ENCODE measurements around the gene POSTN. TPM values are rescaled to one million over a fixed set of nuclear protein-coding genes. Genes with fewer than 3 reads are reported as not detected.

POSTN gene
- total and polyA plus RNA-seq, 2 of the 4 experiments (the other 2 are of a cell fraction) = 32.6 to 44.7 TPM

GRCh38 chr13:37613236-37613635, 14.7 kb upstream of the POSTN start:
- Histone ChIP-seq H3K27ac (ENCODE audit: insufficient read depth, low read length) (no peak overlapping the region), H2BK120ac (ENCODE audit: low read depth, low read length) (no peak overlapping the region), H3K4me3 (ENCODE audit: insufficient read depth, low read depth, low read length) (no peak overlapping the region), H3K36me3 (ENCODE audit: control insufficient read depth, insufficient read depth, low read length) (no peaks in the 10 kb centered on the region), H3K14ac (replicated peaks; ENCODE audit: low read depth, low read length) (no peak overlapping the region), H3K4ac (ENCODE audit: low read depth, low read length) (no peak overlapping the region), H3K4me2 (ENCODE audit: low read depth, low read length) (no peak overlapping the region), H3K9ac (ENCODE audit: low read depth, low read length) (no peak overlapping the region), H3K56ac (ENCODE audit: extremely low read depth, insufficient read depth, low read length) (no peak overlapping the region), H3K9me1 (ENCODE audit: insufficient read depth, low read length) (no peaks in the 10 kb centered on the region), H4K20me1 (ENCODE audit: insufficient read depth, low read length) (no peaks in the 10 kb centered on the region), H2AFZ (replicated peaks; ENCODE audit: low read length, poor library complexity) (no peak overlapping the region), H2BK5ac (ENCODE audit: low read depth, low read length, poor library complexity, severe bottlenecking) (no peak overlapping the region), H3K9me3 (ENCODE audit: control insufficient read depth, insufficient read depth, low read length) (no peaks in the 10 kb centered on the region), H3K23ac (ENCODE audit: low read depth, low read length) (no peak overlapping the region), H4K5ac (ENCODE audit: low read depth, low read length) (no peak overlapping the region), H3K79me1 (ENCODE audit: low read depth in 1 of 2, low read length in 2 of 2) (no peaks in the 10 kb centered on the region), H2AK9ac (replicated peaks; ENCODE audit: low read depth, low read length, poor library complexity) (no peak overlapping the region), H4K8ac (ENCODE audit: low read depth in 2 of 2, low read length in 2 of 2) (no peak overlapping the region), H2AK5ac (ENCODE audit: low read depth, low read length) (no peak overlapping the region), H4K91ac (ENCODE audit: insufficient read depth, low read depth, low read length) (no peak overlapping the region), H3K4me1 (ENCODE audit: control insufficient read depth, insufficient read depth, low read length) (peaks cover 9% of the 10 kb centered on the region), H3K18ac (ENCODE audit: low read depth, low read length) (no peak overlapping the region), H2BK15ac (ENCODE audit: low read depth, low read length) (no peak overlapping the region), H2BK20ac (ENCODE audit: low read depth, low read length) (no peak overlapping the region), H3K27me3 (ENCODE audit: control insufficient read depth, insufficient read depth, low read length) (no peaks in the 10 kb centered on the region)
- ATAC-seq (ENCODE audit: low read depth) (no peak), DNase-seq (peak; percentile 34)
- intact Hi-C loops (cut with micrococcal nuclease) = no loop called here
- no TSS peak for BruUV-seq (replicated peaks)
- CTCF ChIA-PET = no interaction called here
- POLR2A ChIA-PET (ENCODE audit: unreplicated experiment) = no interaction called here
- dilution Hi-C loops (cut with HindIII; ENCODE audit: low sequenced_read_pairs, unreplicated experiment) = no loop called here
- WGBS, 2 experiments (ENCODE audit: extremely low coverage in 2 of 2, insufficient read length in 1 of 2) = no CpG with 5 or more reads among the region's 3 CpGs
- TF ChIP-seq, protein P1, sequence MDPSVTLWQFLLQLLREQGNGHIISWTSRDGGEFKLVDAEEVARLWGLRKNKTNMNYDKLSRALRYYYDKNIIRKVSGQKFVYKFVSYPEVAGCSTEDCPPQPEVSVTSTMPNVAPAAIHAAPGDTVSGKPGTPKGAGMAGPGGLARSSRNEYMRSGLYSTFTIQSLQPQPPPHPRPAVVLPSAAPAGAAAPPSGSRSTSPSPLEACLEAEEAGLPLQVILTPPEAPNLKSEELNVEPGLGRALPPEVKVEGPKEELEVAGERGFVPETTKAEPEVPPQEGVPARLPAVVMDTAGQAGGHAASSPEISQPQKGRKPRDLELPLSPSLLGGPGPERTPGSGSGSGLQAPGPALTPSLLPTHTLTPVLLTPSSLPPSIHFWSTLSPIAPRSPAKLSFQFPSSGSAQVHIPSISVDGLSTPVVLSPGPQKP (IDR thresholded peaks at IDR 0.05; ENCODE audit: borderline replicate concordance, low read depth, low read length) = no peak
- TF ChIP-seq FOS (IDR thresholded peaks at IDR 0.05; ENCODE audit: low read depth, low read length) (no peak), MAZ (IDR thresholded peaks at IDR 0.05; ENCODE audit: borderline replicate concordance, low read depth, low read length) (no peak), CEBPB (IDR thresholded peaks at IDR 0.05; ENCODE audit: low read depth, low read length) (no peak), BHLHE40 (IDR thresholded peaks at IDR 0.05; ENCODE audit: low read depth, low read length) (no peak), MAFK (IDR thresholded peaks at IDR 0.05; ENCODE audit: low read depth, low read length) (no peak), SMC3 (IDR thresholded peaks at IDR 0.05; ENCODE audit: low read depth, low read length) (no peak), POLR2A (IDR thresholded peaks at IDR 0.05; ENCODE audit: low read depth, low read length) (no peak), USF2 (IDR thresholded peaks at IDR 0.05; ENCODE audit: low read depth, low read length) (no peak), RAD21 (IDR thresholded peaks at IDR 0.05; ENCODE audit: low read length) (no peak), RCOR1 (IDR thresholded peaks at IDR 0.05; ENCODE audit: insufficient replicate concordance, low read length) (no peak), RFX5 (IDR thresholded peaks at IDR 0.05; ENCODE audit: low read depth, low read length) (no peak), NFE2L2 (IDR thresholded peaks at IDR 0.05; ENCODE audit: low read depth, low read length) (no peak), CTCF (conservative IDR thresholded peaks at IDR 0.05; ENCODE audit: low read depth, low read length) (no peak), CHD1 (IDR thresholded peaks at IDR 0.05; ENCODE audit: low read depth, low read length) (no peak), MXI1 (IDR thresholded peaks at IDR 0.05; ENCODE audit: borderline replicate concordance, low read depth, low read length) (no peak)
- in situ Hi-C loops (cut with MboI; ENCODE audit: low sequenced_read_pairs) = loop anchor here (25.0 kb wide), 1 partner anchor 776 kb away; no protein-coding TSS in a partner anchor
